ENCODE data around the gene PTBP1.

GRCh38 chr19:795691-796581, 1.3 kb upstream of the PTBP1 start:
- no peak for TF ChIP-seq TCF7L2 (IDR thresholded peaks at IDR 0.05; ENCODE audit: low read depth, low read length)
- no peak for TF ChIP-seq CTCF (IDR thresholded peaks at IDR 0.05)

All from Panc1 (cell line).